ENCODE results near the gene KRTAP22-1. TPM values are rescaled to one million over a fixed set of nuclear protein-coding genes. Genes with fewer than 3 reads are reported as not detected.

KRTAP22-1 gene
- total RNA-seq = not detected in 2 replicates

GRCh38 chr21:30600787-30601186, at the start of gene KRTAP22-1:
TSS of gene KRTAP22-1 (plus strand) at chr21:30601087.

GRCh38 chr21:30561264-30561895, 39.5 kb upstream of the KRTAP22-1 start, which contains the start of gene KRTAP19-7:
TSS of gene KRTAP19-7 (minus strand) at chr21:30561314. CDS start at chr21:30561289, 25 bp downstream.

GRCh38 chr21:30590297-30590696, 10.6 kb upstream of the KRTAP22-1 start, which contains the start of gene KRTAP22-2:
TSS of gene KRTAP22-2 (minus strand) at chr21:30590397.

GRCh38 chr21:30592140-30592539, 8.7 kb upstream of the KRTAP22-1 start, which contains the start of gene KRTAP6-3:
TSS of gene KRTAP6-3 (plus strand) at chr21:30592440. CDS start at chr21:30592446, 6 bp downstream.

GRCh38 chr21:30598802-30599201, 2.1 kb upstream of the KRTAP22-1 start, which contains the start of gene KRTAP6-2:
TSS of gene KRTAP6-2 (minus strand) at chr21:30598902. CDS start at chr21:30598874, 28 bp downstream.

GRCh38 chr21:30613836-30614235, 12.9 kb downstream of the KRTAP22-1 start, which contains the start of gene KRTAP6-1:
TSS of gene KRTAP6-1 (minus strand) at chr21:30613930. CDS start at chr21:30613904, 26 bp downstream.

GRCh38 chr21:30616125-30616524, 15.2 kb downstream of the KRTAP22-1 start, which contains the start of gene KRTAP20-1:
TSS of gene KRTAP20-1 (plus strand) at chr21:30616425. CDS start at chr21:30616455, 30 bp downstream.

GRCh38 chr21:30620522-30620921, 19.6 kb downstream of the KRTAP22-1 start, which contains the start of gene KRTAP20-4:
TSS of gene KRTAP20-4 (plus strand) at chr21:30620627.

GRCh38 chr21:30634906-30635305, 34.0 kb downstream of the KRTAP22-1 start, which contains the start of gene KRTAP20-2:
TSS of gene KRTAP20-2 (plus strand) at chr21:30635206. CDS start at chr21:30635264, 58 bp downstream.

GRCh38 chr21:30642564-30642963, 41.7 kb downstream of the KRTAP22-1 start, which contains the start of gene KRTAP20-3:
TSS of gene KRTAP20-3 (plus strand) at chr21:30642864.

Other genes with a start within 250 kb of the KRTAP22-1 start
- not detected in 2 replicates for gene KRTAP13-2, start 228.8 kb upstream of the KRTAP22-1 start, total RNA-seq
- gene KRTAP13-1, start 205.1 kb upstream of the KRTAP22-1 start, total RNA-seq = not detected in 2 replicates
- gene KRTAP13-3, start 175.2 kb upstream of the KRTAP22-1 start, total RNA-seq = not detected in 2 replicates
- not detected in 2 replicates for gene KRTAP13-4, start 170.9 kb upstream of the KRTAP22-1 start, total RNA-seq
- not detected in 2 replicates for gene KRTAP15-1, start 160.8 kb upstream of the KRTAP22-1 start, total RNA-seq
- not detected in 2 replicates for gene KRTAP19-1, start 120.7 kb upstream of the KRTAP22-1 start, total RNA-seq
- gene KRTAP19-2, start 113.7 kb upstream of the KRTAP22-1 start, total RNA-seq = not detected in 2 replicates
- gene KRTAP19-3, start 109.1 kb upstream of the KRTAP22-1 start, total RNA-seq = not detected in 2 replicates
- gene KRTAP19-4, start 103.9 kb upstream of the KRTAP22-1 start, total RNA-seq = not detected in 2 replicates
- not detected in 2 replicates for gene KRTAP19-5, start 98.9 kb upstream of the KRTAP22-1 start, total RNA-seq
- not detected in 2 replicates for gene KRTAP19-6, start 59.2 kb upstream of the KRTAP22-1 start, total RNA-seq
- gene KRTAP19-7, start 39.8 kb upstream of the KRTAP22-1 start, total RNA-seq = not detected in 2 replicates
- gene KRTAP22-2, start 10.7 kb upstream of the KRTAP22-1 start, total RNA-seq = not detected in 2 replicates
- gene KRTAP6-3, start 8.6 kb upstream of the KRTAP22-1 start, total RNA-seq = not detected in 2 replicates
- gene KRTAP6-2, start 2.2 kb upstream of the KRTAP22-1 start, total RNA-seq = not detected in 2 replicates
- not detected in 2 replicates for gene KRTAP6-1, start 12.8 kb downstream of the KRTAP22-1 start, total RNA-seq
- not detected in 2 replicates for gene KRTAP20-1, start 15.3 kb downstream of the KRTAP22-1 start, total RNA-seq
- not detected in 2 replicates for gene KRTAP20-4, start 19.5 kb downstream of the KRTAP22-1 start, total RNA-seq
- gene KRTAP20-2, start 34.1 kb downstream of the KRTAP22-1 start, total RNA-seq = not detected in 2 replicates
- gene KRTAP20-3, start 41.8 kb downstream of the KRTAP22-1 start, total RNA-seq = not detected in 2 replicates
- gene KRTAP21-3, start 117.7 kb downstream of the KRTAP22-1 start, total RNA-seq = not detected in 2 replicates
- not detected in 2 replicates for gene KRTAP21-2, start 146.2 kb downstream of the KRTAP22-1 start, total RNA-seq
- gene KRTAP21-1, start 154.3 kb downstream of the KRTAP22-1 start, total RNA-seq = not detected in 2 replicates
- not detected in 2 replicates for gene KRTAP8-1, start 212.2 kb downstream of the KRTAP22-1 start, total RNA-seq
- not detected in 2 replicates for gene KRTAP7-1, start 228.7 kb downstream of the KRTAP22-1 start, total RNA-seq

Data from nasal cavity respiratory epithelium epithelial cell of viscerocranial mucosa (primary cell).